A172 (cell line): ENCODE results near the gene COPZ1. TPM values are rescaled to one million over a fixed set of nuclear protein-coding genes. Genes with fewer than 3 reads are reported as not detected.
A peak's percentile ranks its signal among the peaks of the same experiment; 100 is the strongest.

Source experiments
- DNase-seq: peaks from one replicate; pipeline ENCODE4 v3.0.0-alpha.2; 2015; ENCODE audit warnings: low spot score
- total RNA-seq: library from RNA; depleted of rRNA; stranded (reverse); fragments of >200 nt; shearing (Covaris generic); gene quantifications from 2 replicates; pipeline ENCODE4 v1.2.3, GENCODE V29; 2014

The COPZ1 gene
- total RNA-seq, 1 experiment from 2014 or later: 209 TPM

DNA sequence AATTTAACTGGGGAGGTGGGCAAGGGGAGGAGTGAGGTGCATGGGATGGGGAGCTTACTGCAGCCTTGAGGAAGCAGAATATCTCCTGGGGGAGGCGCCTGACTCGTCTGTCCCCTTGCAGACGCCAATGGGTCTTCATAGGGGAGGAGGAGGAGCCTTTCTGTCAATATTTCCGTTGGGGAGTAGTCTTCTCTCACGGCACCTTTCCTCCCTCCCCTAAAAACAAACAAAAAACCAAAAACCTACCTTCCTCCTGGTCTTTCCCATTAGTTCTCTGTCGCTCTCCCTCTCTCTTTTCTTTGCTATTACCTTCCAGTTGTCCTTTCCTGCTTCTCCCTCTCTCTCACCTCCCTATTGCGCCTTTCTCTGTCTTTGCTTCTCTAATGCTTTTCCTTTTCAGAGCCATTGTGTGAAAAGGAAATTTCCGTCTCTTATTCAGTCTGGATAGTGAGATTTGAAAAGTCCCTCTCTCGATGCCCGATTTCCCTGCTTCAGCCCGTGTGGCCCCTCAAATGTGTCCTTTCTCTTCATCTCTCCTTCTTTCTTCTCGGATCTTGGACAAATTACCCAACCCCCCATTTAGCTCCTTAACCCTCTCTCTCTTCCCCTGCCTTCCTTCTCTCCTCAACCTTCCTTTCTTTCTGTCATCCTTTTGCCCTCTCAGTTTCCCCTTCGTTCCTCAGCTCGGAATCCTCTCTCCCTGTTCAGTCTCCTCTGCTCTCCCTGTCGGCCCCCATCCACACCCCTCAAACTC is 33.4 kb downstream of the COPZ1 start:
- DNase-seq: no peak

DNA sequence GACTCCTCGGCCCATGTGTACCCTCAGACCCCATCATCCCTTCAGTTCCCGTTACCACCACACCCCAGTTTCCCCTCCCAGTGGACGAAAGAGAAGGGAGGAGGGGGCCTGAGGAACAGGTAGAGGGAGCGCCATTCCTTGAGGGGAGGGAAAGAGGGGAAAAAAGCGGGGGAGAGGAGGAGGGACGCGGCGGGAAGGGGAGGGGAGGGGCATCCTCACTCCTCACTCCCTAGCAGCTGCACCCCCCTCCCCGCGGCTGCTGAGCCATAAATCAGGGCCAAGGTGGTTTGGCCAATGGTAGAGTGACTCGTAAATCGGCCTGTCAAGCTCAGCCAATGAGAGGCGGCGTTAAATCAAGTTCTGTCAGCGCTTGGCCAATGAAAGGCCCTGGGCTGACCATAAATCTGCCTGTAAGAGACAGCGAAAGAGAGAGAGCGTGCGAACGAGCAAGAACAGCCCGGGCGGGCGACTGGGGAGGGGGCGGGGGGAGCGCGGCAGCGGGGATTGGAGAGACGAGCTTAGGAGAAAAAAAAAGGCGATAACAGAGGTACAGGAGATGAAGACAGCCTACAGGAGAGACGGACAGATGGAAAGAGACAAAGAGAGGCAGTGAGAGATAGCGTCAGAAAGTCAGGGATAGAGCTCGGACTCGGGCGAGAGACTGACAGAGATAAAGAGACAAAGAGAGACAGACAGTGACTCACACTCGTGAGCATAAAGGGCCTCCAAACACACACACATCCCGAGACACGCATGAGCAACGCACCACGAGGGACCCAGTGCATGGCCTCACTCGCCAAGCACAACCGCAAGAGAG is 34.2 kb downstream of the COPZ1 start:
- DNase-seq: peak; percentile 97

DNA sequence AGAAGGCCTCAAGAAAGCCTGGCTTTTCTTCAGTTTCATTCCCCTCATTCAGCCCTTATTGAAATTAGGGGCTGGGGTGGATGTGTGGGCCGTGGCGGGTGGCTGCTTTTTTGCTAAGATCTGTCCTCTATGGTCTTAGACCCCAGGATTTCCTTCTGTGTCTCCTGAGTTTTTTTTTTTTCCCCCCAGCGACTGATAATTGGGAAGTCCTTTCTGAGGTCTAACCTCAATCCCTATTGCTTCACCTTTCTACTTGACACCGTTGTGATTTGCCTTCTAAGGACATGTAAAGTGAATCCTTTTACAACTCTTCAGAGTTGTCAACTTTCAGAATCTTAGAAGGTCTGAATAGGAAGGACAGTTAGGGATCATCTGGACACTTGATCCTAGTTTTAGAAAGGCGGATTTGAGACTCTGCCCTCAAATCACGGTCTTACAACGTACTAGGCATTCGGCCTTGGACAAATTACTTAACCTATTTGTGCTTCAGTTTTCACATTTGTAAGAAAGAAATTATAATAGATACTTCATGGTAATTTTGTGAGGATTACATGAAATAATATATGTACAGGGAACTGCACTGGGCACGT is 34.9 kb downstream of the COPZ1 start:
- no peak for DNase-seq

DNA sequence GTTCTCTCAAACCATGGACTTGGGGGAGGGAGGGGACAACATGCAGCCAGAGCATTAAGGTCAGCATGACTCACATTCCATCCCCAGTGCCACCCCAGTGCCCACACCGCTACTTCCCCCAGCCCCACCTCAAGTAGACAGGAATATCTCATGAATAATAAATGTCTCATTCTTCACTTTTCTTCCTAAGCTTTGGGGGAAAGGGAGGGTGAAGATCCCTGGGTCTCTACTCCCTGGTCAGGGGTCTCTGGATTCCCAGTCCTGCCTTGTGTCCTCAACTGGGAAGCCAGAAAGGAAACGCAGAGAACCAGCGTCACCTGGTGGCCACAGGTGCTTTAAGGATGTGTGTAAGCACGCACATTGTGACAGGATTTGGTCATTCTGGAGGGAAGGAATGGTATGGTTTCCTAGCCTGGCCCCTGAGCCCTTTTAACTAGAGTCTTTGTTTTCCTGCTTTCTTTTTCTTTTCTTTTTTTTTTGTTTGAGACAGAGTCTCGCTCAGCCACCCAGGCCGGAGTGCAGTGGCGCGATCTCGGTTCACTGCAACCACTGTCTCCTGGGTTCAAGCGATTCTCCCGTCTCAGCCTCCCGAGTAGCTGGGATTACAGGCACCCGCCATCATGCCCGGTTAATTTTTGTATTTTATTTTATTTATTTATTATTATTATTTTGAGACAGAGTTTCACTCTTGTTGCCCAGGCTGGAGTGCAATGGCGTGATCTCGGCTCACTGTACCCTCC is 36.0 kb downstream of the COPZ1 start:
- peak; percentile 82 for DNase-seq

DNA sequence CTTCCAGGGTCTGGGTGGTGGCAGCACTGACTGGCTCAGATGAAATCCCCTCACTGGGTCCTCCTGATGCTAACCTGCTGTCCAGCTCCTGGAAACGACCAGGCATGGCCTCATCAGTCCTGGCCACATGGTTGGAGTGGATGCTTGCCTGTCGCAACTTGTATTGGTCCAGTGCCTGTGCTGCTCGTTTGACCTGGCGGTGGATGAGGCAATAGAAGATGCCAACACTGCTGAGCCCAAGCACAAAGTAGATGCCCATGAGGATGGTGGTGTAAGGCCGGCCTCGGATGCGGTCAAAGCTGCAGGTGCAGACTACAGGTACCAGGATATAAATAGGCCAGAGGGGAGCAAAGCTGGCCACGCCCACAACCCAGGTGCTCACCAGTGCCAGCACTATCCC is 38.1 kb downstream of the COPZ1 start:
- DNase-seq: no peak

DNA sequence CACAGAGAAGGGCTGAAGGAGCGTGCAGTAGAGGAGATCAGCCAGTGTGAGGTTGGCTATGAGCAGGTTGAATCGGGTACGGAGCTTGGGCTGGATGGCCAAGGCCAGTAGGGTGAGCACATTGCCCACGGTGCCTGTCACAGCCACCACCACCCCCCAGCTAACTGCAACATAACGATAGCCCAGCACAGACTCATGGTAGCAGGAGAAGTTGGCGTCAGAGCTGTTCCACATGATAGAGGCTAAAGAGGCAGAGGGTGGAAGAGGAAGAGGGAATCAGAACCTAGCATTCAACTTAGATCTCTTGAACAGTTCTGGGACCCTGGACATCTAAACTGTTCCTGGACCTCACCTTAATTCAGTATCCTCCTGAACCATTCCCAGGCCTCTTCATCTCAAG is 38.7 kb downstream of the COPZ1 start:
- DNase-seq: no peak

DNA sequence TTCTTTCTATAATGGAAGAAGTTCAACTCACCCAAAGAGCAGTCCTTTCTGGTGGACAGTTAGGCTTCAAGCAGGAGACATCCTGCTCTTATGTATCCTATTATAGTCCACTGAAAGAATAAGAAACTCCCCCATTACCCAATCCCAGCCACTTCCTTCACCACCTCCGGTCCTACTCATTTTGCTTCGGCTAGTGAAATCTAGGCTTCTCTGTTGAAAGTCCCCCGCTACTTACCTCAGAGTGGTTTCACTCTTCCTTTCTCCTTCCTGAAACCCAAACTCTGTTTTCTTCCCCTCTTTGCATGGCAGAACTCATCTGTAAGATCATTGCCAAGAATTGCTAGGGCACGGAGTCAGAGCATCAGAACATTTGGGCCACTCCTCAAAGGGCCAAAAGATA is 39.5 kb downstream of the COPZ1 start, which contains the start of gene GPR84:
Gene GPR84, minus strand, starts transcription at position 74 of the 400 bp plus-strand sequence. CDS start 635 bp downstream, outside the sequence.
- no peak for DNase-seq

DNA sequence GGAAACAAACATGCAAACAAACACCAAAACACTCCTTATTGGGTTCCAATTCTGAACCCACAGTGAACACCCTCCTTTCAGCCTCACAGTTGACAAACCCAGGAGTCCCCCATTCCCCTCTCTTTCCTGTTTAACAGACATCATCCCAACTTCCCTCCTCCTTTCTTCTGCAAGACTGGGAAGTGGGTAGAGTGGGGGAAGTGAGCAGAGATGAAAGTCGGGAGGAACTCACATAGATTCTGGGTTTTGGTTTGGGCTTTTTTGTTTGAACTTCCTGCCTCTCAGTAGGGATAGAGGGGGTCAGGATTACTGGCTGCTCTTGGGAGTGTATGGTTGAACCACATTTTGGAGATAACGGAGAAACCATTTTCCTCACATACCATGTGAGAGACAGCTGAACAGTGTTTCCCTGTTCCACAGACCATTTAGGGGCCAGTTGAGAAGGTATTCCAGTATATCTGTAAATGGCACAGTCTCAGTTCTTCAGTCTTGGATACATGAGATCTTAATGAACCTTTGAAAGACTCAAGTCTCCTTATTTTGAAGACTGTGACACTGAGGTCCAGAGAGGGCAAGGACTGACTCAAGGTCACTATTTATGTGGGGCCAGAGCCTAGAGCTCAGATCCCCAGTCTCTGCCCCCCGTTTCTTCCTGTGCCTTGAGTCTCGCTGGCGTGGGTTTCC is 43.2 kb downstream of the COPZ1 start:
- no peak for DNase-seq

DNA sequence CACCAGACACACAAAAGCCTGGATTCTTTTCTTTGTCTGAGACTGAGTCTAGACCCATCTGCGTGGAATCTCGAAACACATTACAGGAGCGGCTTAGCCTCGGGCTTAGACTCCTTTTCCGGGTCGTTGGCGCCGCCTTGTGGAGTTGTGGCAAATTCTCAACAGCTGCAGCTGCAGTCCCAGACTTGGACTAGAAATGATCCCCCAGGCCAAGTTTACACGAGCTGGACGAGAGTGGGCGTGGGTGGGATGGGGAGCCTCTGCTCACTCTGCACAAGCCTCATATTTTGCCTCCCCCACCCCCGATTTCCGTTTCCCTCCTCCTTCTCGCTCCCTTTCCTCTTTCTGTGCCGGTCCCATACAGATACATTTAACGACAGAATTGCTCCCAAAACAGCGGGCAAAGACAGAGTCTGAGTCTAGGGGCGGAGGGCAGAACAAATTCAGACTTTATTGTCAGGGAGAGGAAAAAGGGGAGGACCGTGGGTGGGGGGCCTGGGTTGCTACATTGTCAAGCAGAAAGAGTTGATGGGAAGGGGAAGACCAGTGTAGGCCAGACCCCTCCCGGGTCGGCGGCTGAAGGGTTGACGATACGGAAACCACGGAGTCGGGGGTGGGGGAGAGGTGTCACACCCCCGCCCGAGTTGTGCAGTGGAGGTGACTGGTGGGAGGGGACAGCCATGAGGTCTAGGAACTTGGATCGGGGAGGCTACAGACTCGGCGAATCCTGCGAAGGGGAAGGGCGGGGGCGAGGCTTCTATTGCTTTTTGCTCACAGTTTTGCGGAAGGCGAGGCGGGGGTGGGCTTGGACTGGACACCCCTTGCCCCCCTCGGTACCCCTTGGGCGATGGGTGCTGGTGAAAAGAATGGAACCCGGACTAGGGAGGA is 44.0 kb downstream of the COPZ1 start:
- peak; percentile 72 for DNase-seq

DNA sequence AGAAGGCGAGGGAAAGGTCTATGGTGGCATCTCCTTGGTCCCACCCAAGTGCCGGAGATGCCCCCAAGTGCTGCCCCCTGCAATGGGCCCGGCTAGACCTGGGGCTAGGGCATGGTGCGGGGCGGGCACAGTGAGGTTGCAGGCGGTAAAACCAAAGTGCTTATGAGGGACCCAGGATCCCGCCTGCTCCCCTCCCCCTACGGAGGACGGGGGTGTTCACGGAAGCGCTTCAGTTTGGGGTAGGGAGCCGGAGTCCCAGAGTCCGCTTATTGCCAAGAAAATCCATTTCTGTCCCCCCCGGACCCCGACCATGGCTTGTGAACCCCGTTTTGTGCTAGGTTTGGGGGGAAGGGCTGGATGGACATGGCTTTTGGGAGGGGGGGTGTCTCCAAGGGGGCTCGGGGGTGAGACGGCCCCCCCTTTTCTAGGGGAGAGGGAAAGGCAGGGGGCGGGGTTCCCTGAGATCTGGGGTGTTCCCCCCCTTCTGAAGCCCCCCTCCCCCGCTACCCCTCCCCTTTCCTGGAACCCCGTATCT is 44.7 kb downstream of the COPZ1 start:
- no peak for DNase-seq

DNA sequence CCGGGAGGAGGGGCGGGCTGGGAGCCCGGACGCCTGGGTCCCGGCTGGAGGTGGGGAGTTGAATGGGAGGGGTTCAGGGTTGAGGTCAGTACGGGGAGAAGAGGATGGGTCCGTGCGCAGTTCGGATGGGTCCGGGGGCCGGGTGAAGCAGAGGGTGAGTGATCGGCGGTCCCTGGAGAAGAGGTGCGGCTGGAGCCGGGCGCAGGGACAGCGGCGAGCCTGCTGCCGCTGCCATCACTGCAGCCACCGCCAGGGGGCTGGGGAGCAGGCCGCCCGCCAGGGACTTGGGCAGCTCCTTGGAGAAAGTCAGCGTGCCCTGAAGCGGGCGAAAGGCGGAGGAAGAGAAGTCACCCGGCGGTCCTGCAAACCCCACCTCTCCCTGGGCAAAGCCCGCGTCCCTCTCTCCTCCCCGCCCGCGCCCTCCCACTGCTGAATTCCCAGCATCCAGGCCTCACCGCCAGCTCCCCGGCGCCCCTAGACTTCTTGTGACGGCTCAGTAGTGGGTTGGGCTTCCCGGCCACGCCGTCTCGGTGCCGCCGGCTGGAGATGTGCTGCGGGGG is 45.3 kb downstream of the COPZ1 start:
- peak; percentile 73 for DNase-seq

DNA sequence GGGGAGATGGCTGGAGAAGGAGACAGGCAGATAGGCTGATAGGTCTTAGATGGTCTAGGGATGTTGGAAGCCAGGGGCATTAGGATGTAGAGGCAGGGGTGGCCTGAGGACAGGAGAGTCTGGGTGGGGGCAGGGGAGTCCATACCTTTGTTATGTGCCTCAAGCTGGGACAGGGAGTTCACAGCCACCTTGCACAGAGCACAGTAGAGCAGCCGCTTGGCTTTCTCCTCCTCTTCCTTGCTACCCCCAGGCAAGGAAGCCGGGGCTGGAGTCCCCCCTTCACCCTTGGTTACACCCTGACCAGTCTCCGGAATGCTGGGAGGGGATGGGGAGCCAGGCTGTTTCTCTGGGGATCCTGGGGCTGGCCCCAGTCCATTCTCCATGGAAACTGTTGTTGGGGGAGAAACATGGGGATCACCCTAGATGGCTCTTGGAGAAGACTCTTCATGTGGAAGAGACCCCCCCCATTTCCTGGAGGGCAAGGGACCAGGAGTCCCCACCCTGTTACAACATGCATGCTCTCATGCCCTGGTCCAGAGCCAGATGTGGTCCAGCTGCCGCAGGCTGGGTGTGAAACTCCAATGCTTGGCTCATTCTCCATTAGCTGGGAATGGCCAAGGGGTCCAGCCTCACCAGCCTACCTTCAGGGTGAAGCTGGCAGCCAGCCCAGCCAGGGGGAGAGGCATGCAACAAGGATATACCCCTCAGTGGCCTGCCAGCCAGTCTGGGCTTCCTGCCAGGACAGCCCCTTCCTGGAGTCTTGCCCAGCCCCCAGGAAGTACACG is 46.6 kb downstream of the COPZ1 start:
- DNase-seq: no peak

DNA sequence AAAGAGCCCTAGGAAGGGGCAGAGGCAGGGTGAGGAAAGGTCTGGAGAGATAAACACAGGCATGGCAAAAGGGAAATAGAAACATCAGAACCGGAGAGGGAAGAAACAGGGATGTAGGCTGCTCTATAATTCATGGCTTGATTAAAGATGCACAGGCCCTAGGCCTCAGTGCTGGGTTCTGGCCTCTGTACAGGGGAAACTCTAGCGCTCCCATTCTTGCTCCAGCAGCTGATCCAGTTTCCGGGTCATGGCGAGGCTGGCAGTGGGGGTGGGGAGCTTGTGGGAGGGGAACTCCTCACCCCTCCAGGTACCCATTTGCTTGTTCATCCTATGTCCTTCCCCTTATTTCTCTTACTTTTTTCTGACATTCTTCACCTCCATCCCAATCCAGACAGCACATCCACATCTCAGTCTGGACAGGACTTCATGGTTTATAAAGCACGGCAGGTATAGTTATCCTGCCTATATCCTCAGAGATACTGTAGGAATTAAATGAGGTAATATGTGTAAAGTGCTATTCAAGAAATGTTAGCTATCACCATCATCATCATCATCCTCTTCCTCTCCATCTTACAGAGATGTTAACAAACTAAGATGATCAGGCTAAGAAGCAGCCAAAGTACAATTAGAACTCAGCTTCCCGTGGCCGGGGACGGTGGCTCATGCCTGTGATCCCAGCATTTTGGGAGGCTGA is 47.3 kb downstream of the COPZ1 start:
- DNase-seq: no peak

DNA sequence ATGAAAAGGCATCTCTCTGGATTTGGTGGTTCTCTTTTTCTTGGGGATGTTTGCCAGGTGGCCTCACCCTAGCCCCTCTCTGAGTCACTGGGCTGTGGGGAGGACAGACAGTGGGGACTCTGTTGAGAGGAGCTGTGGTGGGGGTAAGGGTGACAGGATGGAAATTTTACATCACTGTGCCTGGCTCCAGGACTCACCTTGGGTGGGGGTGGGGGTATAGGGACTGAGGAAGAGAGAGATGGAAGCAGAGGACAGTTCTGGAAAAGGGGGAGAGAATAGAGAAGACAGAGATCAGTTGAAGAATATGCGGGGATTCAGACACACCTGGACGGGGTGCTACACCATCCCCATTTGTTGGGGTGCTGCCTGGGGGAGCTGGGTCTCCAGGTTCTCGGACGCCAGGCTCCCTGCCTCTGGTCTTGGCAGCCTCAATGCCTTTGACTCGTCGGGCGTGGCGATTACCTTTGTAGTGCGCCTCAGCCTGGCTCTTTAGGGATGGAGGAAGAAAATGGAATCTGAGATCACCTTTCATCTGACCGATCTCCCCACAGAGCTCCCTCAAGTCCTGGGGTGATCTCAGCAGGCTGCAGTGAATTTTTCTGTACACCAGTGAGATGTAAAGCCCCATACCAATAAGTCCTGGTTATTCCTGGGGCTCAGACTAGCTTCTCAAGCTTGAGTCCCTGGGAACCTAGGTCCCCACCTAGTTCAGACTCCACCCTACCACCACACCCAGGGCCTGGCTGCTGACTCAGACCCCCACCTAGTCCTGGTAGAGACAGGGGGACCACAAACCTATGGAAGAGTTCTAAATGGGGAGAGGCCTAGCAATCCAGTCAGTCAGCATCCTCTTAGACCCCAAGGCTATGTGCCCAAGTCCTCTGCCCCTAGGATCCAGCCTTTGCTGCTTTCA is 49.0 kb downstream of the COPZ1 start:
- peak; percentile 60 for DNase-seq

DNA sequence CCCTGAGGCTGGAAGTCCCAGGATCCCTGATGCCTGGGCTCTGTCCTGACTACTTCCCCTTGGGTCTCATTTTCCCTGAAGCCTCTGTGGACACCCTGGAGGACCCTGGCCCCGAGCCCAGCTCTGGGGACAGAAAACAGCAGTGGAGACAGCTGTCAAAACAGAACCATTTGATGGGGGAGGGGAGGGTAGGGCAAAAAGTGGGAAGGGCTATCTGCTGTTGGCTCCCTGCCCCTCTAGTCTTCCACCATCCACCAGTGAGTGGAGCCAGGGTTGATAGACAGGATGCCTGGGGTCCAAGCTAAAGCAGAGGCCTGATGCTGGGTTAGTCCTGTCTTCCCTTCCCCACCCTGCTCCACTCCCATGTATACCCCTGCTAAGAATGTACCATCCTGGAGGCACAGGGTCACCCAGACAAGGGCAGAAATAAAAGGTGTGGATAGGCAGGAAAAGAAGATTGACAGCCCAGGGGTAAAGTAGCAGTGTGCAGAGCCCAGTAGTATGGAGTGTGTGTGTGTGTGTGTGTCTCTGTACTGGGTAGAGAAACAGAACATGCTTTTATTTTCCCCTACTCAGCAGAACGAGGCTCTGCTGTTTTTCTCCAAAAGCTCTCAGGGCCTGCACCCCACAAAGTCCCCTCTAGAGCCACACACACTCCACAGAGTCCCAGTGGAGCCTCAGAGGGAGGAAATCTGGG is 49.8 kb downstream of the COPZ1 start:
- no peak for DNase-seq

DNA sequence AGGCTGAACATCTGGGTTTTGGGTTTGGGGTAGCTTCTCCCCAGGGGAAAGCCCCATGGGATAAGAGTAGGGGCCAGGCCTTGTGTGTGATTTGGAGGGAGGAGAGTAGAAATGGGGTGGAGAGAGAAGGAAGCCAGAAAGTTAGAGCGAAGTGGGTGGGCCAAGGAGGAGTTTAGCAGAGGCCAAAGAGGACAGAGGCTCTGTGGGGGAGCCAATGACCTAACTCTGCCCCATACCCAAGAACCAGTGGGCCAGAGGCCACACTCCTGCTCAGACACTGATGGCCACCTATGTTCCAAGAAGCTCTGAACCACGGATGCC is 50.3 kb downstream of the COPZ1 start:
- DNase-seq: no peak

DNA sequence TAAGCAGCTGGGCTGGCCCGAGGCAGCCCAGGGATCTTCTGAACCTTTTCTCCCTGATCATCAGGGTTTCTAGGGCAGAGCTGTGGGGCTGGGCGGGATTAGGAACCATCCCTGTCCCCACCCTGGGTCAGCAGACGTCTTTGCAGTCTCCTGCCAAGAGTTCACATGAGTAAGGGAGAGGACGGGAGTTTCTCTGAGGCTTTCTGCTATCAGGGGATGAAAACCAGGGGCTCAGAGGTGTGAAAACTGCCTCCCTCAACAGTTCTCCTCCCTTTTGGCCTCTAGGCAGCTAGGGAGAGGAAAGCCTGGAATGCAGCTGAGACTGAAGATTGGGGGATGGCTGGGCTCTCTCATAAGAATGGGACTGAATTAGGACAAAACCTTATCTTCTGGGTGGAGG is 51.7 kb downstream of the COPZ1 start:
- DNase-seq: no peak
